IPS DF 6.9 (cell line): ENCODE data around the gene FBLN1.
"Not testable (repeated sequence)": the region's sequence is repeated elsewhere in the genome, so short reads cannot be mapped to it uniquely, and the experiment has no call there.

Experiments used
- DNase-seq: peaks from one replicate; pipeline ENCODE4 v3.0.0-alpha.2; 2013; ENCODE audit warnings: low read depth, low spot score
- H3K27ac ChIP-seq: one replicate; pipeline ENCODE4 v1.5.1; 2013; ENCODE audit warnings: low read length, control low read depth
- H3K27me3 ChIP-seq: 2 replicates; pipeline ENCODE4 v1.6.1; 2013; ENCODE audit warnings: mild to moderate bottlenecking, low read length; ENCODE audit not compliant: control insufficient read depth, insufficient read depth
- H3K36me3 ChIP-seq: 2 replicates; pipeline ENCODE4 v1.6.1; 2013; ENCODE audit warnings: low read length; ENCODE audit not compliant: control insufficient read depth, insufficient read depth
- H3K4me1 ChIP-seq: 2 replicates; pipeline ENCODE4 v1.6.1; 2013; ENCODE audit warnings: low read length; ENCODE audit not compliant: control insufficient read depth, insufficient read depth
- H3K4me3 ChIP-seq: 2 replicates; pipeline ENCODE4 v1.5.1; 2013; ENCODE audit warnings: mild to moderate bottlenecking, low read length
- H3K9me3 ChIP-seq: 2 replicates; pipeline ENCODE4 v1.6.1; 2013; ENCODE audit warnings: low read length, inconsistent platforms; ENCODE audit not compliant: control insufficient read depth, insufficient read depth
- WGBS: extraction: QIAGEN DNeasy Blood & Tissue Kit; methylation state at CpG from one replicate; pipeline ENCODE4 v1.1.7; 2013; ENCODE audit warnings: mixed read lengths, missing lambda C conversion rate; ENCODE audit not compliant: insufficient read length, insufficient coverage; 5-methylcytosine and 5-hydroxymethylcytosine counted together

The FBLN1 gene

GRCh38 chr22:45463691-45464090, 39.0 kb upstream of the FBLN1 start:
- not testable (repeated sequence) for H3K27ac ChIP-seq, H3K27me3 ChIP-seq, H3K4me1 ChIP-seq, H3K9me3 ChIP-seq, H3K4me3 ChIP-seq, H3K36me3 ChIP-seq, DNase-seq
- no CpG with 5 or more reads among the region's 3 CpGs for WGBS

GRCh38 chr22:45465633-45466032, 37.0 kb upstream of the FBLN1 start:
- Histone ChIP-seq H3K27me3 (no peaks in the 10 kb centered on the region), H3K4me3 (no peak overlapping the region), H3K9me3 (no peaks in the 10 kb centered on the region), H3K36me3 (no peaks in the 10 kb centered on the region), H3K4me1 (no peaks in the 10 kb centered on the region), H3K27ac (no peak overlapping the region)
- DNase-seq, result no peak
- no CpG with 5 or more reads among the region's 3 CpGs for WGBS

- H3K4me3 ChIP-seq, result no peak overlapping the region
- no peaks in the 10 kb centered on the region for H3K36me3 ChIP-seq
- no peak for DNase-seq
- no peaks in the 10 kb centered on the region for H3K27me3 ChIP-seq
- no CpG with 5 or more reads among the region's 7 CpGs for WGBS
- no peaks in the 10 kb centered on the region for H3K9me3 ChIP-seq
- no peak overlapping the region for H3K27ac ChIP-seq
- H3K4me1 ChIP-seq, result no peaks in the 10 kb centered on the region
Measured at GRCh38 chr22:45468872-45469271, 33.8 kb upstream of the FBLN1 start.

- Histone ChIP-seq H3K4me3 (no peak overlapping the region), H3K36me3 (no peaks in the 10 kb centered on the region), H3K27ac (no peak overlapping the region), H3K4me1 (no peaks in the 10 kb centered on the region), H3K9me3 (no peaks in the 10 kb centered on the region), H3K27me3 (no peaks in the 10 kb centered on the region)
- no CpG with 5 or more reads among the region's 8 CpGs for WGBS
- no peak for DNase-seq
Measured at GRCh38 chr22:45469281-45470073, 33.2 kb upstream of the FBLN1 start.

- H3K27me3 ChIP-seq, result no peaks in the 10 kb centered on the region
- H3K9me3 ChIP-seq, result no peaks in the 10 kb centered on the region
- H3K4me3 ChIP-seq, result no peak overlapping the region
- no peak for DNase-seq
- no peaks in the 10 kb centered on the region for H3K4me1 ChIP-seq
- no peaks in the 10 kb centered on the region for H3K36me3 ChIP-seq
- H3K27ac ChIP-seq, result no peak overlapping the region
- no CpG with 5 or more reads among the region's 11 CpGs for WGBS
Measured at GRCh38 chr22:45470871-45471270, 31.8 kb upstream of the FBLN1 start.

- no CpG with 5 or more reads among the region's 3 CpGs for WGBS
- no peaks in the 10 kb centered on the region for H3K4me1 ChIP-seq
Measured at GRCh38 chr22:45472426-45472825, 30.3 kb upstream of the FBLN1 start.

GRCh38 chr22:45473626-45474237, 29.0 kb upstream of the FBLN1 start:
- WGBS, result no CpG with 5 or more reads among the region's 6 CpGs
- Histone ChIP-seq H3K27me3 (no peaks in the 10 kb centered on the region), H3K27ac (no peak overlapping the region)

More at GRCh38 chr22:45472426-45472825, 30.3 kb upstream of the FBLN1 start:
- no peak for DNase-seq
- Histone ChIP-seq H3K27ac (no peak overlapping the region), H3K9me3 (no peaks in the 10 kb centered on the region), H3K4me3 (no peak overlapping the region), H3K36me3 (no peaks in the 10 kb centered on the region), H3K27me3 (no peaks in the 10 kb centered on the region)

GRCh38 chr22:45475063-45475747, 27.5 kb upstream of the FBLN1 start:
- no peak for DNase-seq
- Histone ChIP-seq H3K9me3 (no peaks in the 10 kb centered on the region), H3K27me3 (no peaks in the 10 kb centered on the region), H3K4me3 (no peak overlapping the region), H3K27ac (no peak overlapping the region), H3K36me3 (no peaks in the 10 kb centered on the region), H3K4me1 (no peaks in the 10 kb centered on the region)
- no CpG with 5 or more reads among the region's 8 CpGs for WGBS

More at GRCh38 chr22:45473626-45474237, 29.0 kb upstream of the FBLN1 start:
- H3K9me3 ChIP-seq, result no peaks in the 10 kb centered on the region
- H3K4me3 ChIP-seq, result no peak overlapping the region
- no peaks in the 10 kb centered on the region for H3K4me1 ChIP-seq
- no peak for DNase-seq
- H3K36me3 ChIP-seq, result no peaks in the 10 kb centered on the region

- H3K4me3 ChIP-seq, result no peak overlapping the region
- WGBS, result no CpG with 5 or more reads among the region's 15 CpGs
- no peak for DNase-seq
- no peak overlapping the region for H3K27ac ChIP-seq
- H3K9me3 ChIP-seq, result no peaks in the 10 kb centered on the region
- no peaks in the 10 kb centered on the region for H3K27me3 ChIP-seq
- H3K36me3 ChIP-seq, result no peaks in the 10 kb centered on the region
- H3K4me1 ChIP-seq, result no peaks in the 10 kb centered on the region
Measured at GRCh38 chr22:45475851-45476514, 26.7 kb upstream of the FBLN1 start.

- no peak for DNase-seq
- Histone ChIP-seq H3K36me3 (no peaks in the 10 kb centered on the region), H3K4me3 (no peak overlapping the region), H3K9me3 (no peaks in the 10 kb centered on the region), H3K4me1 (no peaks in the 10 kb centered on the region), H3K27ac (no peak overlapping the region), H3K27me3 (no peaks in the 10 kb centered on the region)
- WGBS, result no CpG with 5 or more reads among the region's 6 CpGs
Measured at GRCh38 chr22:45476814-45477213, 25.9 kb upstream of the FBLN1 start.
